Stimulated activated CD8-positive, alpha-beta memory T cell treated with anti-CD3 and anti-CD28 coated beads, Interleukin-7, amount 100 ng/mL, for 4 hours (primary cell): ENCODE data around the gene RACGAP1.
"Not testable (repeated sequence)": the region's sequence is repeated elsewhere in the genome, so short reads cannot be mapped to it uniquely, and the experiment has no call there.

Source experiments
- DNase-seq, 2 donors: peaks; one replicate each; pipeline ENCODE4 v3.0.0-alpha.2; 2020; ENCODE audit warnings: low read depth in 2 of 2

RACGAP1 gene

GRCh38 chr12:50030449-50030848, 5.2 kb upstream of the RACGAP1 start:
- DNase-seq: not testable (repeated sequence)

- no peak for DNase-seq
Observed at GRCh38 chr12:50026691-50027090, 1.4 kb upstream of the RACGAP1 start.

GRCh38 chr12:50024805-50025186, 498 bp downstream of the RACGAP1 start:
- no peak for DNase-seq

GRCh38 chr12:50024227-50024626, 1.1 kb downstream of the RACGAP1 start:
- DNase-seq: no peak

- no peak for DNase-seq
Observed at GRCh38 chr12:50022903-50023302, 2.4 kb downstream of the RACGAP1 start.

- no peak for DNase-seq
Observed at GRCh38 chr12:50021031-50021430, 4.3 kb downstream of the RACGAP1 start.

GRCh38 chr12:50019524-50019923, 5.8 kb downstream of the RACGAP1 start:
- no peak for DNase-seq

- no peak for DNase-seq
Observed at GRCh38 chr12:50018968-50019367, 6.3 kb downstream of the RACGAP1 start.

GRCh38 chr12:50018154-50018553, 7.1 kb downstream of the RACGAP1 start:
- no peak for DNase-seq

- no peak for DNase-seq
Observed at GRCh38 chr12:50017641-50018040, 7.7 kb downstream of the RACGAP1 start.

GRCh38 chr12:50016501-50017475, 8.5 kb downstream of the RACGAP1 start:
- DNase-seq: no peak

GRCh38 chr12:50014342-50014741, 11.0 kb downstream of the RACGAP1 start:
- DNase-seq: no peak

GRCh38 chr12:50013361-50014147, 11.7 kb downstream of the RACGAP1 start:
- DNase-seq: no peak

- no peak for DNase-seq
Observed at GRCh38 chr12:50006754-50007442, 18.4 kb downstream of the RACGAP1 start.

GRCh38 chr12:50006280-50006679, 19.0 kb downstream of the RACGAP1 start:
- no peak for DNase-seq

GRCh38 chr12:50005175-50005574, 20.1 kb downstream of the RACGAP1 start:
- no peak for DNase-seq

GRCh38 chr12:50004696-50005095, 20.6 kb downstream of the RACGAP1 start:
- DNase-seq: no peak

- no peak for DNase-seq
Observed at GRCh38 chr12:50003595-50003994, 21.7 kb downstream of the RACGAP1 start.

GRCh38 chr12:49998453-49998852, 26.8 kb downstream of the RACGAP1 start:
- DNase-seq: no peak

- no peak for DNase-seq
Observed at GRCh38 chr12:49990273-49990672, 35.0 kb downstream of the RACGAP1 start.

- not testable (repeated sequence) for DNase-seq
Observed at GRCh38 chr12:49989400-49989799, 35.9 kb downstream of the RACGAP1 start.
